ENCODE data around the gene GNB1L. TPM values are rescaled to one million over a fixed set of nuclear protein-coding genes. Genes with fewer than 3 reads are reported as not detected.
A peak's percentile ranks its signal among the peaks of the same experiment; 100 is the strongest.

GNB1L gene
- total and polyA plus RNA-seq, 10 of the 15 experiments (the other 5 are each of a cell fraction or from before 2014, with no cell fraction given): 0.21 to 19.4 (median 6.8) TPM

GRCh38 chr22:19767427-19768341 is 87.0 kb downstream of the GNB1L start:
- H4K20me1 ChIP-seq (ENCODE audit: control insufficient read depth, insufficient read depth): no peaks in the 10 kb centered on the region; the same call in 1 of the 2 replicates
- BruUV-seq (replicated peaks): no TSS peak
- intact Hi-C loops (cut with micrococcal nuclease; ENCODE audit: unreplicated experiment): no loop called here
- H3K4me1 ChIP-seq (ENCODE audit: control insufficient read depth, insufficient read depth, low read length): peaks cover under 1% of the 10 kb centered on the region; the same call in 1 of the 2 replicates
- FAIRE-seq (no peak), DNase-seq (ENCODE audit: low read depth, low spot score) (no peak), ATAC-seq (peak; percentile 48)
- H3K4me2 ChIP-seq (ENCODE audit: control insufficient read depth, insufficient read depth): no peak overlapping the region
- ChIA-PET POLR2A (no interaction called here), SMC1A (ENCODE audit: uncharacterized antibody, unreplicated experiment) (no interaction called here), CTCF (no interaction called here), RAD21 (ENCODE audit: unreplicated experiment) (no interaction called here)
- H3K27me3 ChIP-seq (replicated peaks in 1 of 2; ENCODE audit: control insufficient read depth in 2 of 2, insufficient read depth in 2 of 2, low read length in 1 of 2): peaks cover 3 to 18% of the 10 kb centered on the region in 2 experiments; a peak in 3 of 4 replicates
- 38% methylated on average over 32 of the region's 35 CpGs for WGBS (ENCODE audit: insufficient coverage, insufficient replicate concordance, low lambda C conversion rate, missing lambda C conversion rate)
- H3K4me3 ChIP-seq: no peak overlapping the region
- H3K79me2 ChIP-seq (ENCODE audit: control insufficient read depth, insufficient read depth, low read length): no peaks in the 10 kb centered on the region
- in situ Hi-C loops (cut with MboI): no loop called here
- no peak overlapping the region for H2AFZ ChIP-seq (ENCODE audit: control insufficient read depth, low read depth, low read length)
- no peak overlapping the region for H3K9ac ChIP-seq (ENCODE audit: control insufficient read depth, insufficient read depth, low read length)
- H3K9me3 ChIP-seq (replicated peaks; ENCODE audit: control insufficient read depth, insufficient read depth, low read length): no peaks in the 10 kb centered on the region
- no peak overlapping the region for H3K27ac ChIP-seq (ENCODE audit: control insufficient read depth, insufficient read depth)
- no peak for TF ChIP-seq YY1 (IDR thresholded peaks at IDR 0.05; ENCODE audit: low read depth, low read length)
- TF ChIP-seq PML (IDR thresholded peaks at IDR 0.05; ENCODE audit: low read length): no peak
- no peak for TF ChIP-seq MTA3 (IDR thresholded peaks at IDR 0.05; ENCODE audit: borderline replicate concordance, low read length)
- TF ChIP-seq, protein P1, sequence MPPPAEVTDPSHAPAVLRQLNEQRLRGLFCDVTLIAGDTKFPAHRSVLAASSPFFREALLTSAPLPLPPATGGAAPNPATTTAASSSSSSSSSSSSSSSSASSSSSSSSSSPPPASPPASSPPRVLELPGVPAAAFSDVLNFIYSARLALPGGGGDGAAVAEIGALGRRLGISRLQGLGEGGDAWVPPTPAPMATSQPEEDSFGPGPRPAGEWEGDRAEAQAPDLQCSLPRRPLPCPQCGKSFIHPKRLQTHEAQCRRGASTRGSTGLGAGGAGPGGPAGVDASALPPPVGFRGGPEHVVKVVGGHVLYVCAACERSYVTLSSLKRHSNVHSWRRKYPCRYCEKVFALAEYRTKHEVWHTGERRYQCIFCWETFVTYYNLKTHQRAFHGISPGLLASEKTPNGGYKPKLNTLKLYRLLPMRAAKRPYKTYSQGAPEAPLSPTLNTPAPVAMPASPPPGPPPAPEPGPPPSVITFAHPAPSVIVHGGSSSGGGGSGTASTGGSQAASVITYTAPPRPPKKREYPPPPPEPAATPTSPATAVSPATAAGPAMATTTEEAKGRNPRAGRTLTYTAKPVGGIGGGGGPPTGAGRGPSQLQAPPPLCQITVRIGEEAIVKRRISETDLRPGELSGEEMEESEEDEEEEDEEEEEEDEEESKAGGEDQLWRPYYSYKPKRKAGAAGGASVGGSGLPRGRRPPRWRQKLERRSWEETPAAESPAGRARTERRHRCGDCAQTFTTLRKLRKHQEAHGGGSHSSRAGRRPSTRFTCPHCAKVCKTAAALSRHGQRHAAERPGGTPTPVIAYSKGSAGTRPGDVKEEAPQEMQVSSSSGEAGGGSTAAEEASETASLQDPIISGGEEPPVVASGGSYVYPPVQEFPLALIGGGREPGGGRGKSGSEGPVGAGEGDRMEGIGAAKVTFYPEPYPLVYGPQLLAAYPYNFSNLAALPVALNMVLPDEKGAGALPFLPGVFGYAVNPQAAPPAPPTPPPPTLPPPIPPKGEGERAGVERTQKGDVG (CRISPR knock-in tag; IDR thresholded peaks at IDR 0.05): no peak
- TF ChIP-seq, protein P2, sequence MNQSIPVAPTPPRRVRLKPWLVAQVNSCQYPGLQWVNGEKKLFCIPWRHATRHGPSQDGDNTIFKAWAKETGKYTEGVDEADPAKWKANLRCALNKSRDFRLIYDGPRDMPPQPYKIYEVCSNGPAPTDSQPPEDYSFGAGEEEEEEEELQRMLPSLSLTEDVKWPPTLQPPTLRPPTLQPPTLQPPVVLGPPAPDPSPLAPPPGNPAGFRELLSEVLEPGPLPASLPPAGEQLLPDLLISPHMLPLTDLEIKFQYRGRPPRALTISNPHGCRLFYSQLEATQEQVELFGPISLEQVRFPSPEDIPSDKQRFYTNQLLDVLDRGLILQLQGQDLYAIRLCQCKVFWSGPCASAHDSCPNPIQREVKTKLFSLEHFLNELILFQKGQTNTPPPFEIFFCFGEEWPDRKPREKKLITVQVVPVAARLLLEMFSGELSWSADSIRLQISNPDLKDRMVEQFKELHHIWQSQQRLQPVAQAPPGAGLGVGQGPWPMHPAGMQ (IDR thresholded peaks at IDR 0.05; ENCODE audit: borderline replicate concordance): no peak
- no peak for TF ChIP-seq BACH1 (IDR thresholded peaks at IDR 0.05; ENCODE audit: borderline replicate concordance)
- TF ChIP-seq RAD21 (IDR thresholded peaks at IDR 0.05; ENCODE audit: insufficient read depth, low read depth, low read length): no peak
- H3K36me3 ChIP-seq (ENCODE audit: control insufficient read depth in 2 of 2, insufficient read depth in 2 of 2, low read length in 1 of 2): no peaks in the 10 kb centered on the region

All from GM12878 (cell line).